ENCODE results near the gene CWC22.

DNA sequence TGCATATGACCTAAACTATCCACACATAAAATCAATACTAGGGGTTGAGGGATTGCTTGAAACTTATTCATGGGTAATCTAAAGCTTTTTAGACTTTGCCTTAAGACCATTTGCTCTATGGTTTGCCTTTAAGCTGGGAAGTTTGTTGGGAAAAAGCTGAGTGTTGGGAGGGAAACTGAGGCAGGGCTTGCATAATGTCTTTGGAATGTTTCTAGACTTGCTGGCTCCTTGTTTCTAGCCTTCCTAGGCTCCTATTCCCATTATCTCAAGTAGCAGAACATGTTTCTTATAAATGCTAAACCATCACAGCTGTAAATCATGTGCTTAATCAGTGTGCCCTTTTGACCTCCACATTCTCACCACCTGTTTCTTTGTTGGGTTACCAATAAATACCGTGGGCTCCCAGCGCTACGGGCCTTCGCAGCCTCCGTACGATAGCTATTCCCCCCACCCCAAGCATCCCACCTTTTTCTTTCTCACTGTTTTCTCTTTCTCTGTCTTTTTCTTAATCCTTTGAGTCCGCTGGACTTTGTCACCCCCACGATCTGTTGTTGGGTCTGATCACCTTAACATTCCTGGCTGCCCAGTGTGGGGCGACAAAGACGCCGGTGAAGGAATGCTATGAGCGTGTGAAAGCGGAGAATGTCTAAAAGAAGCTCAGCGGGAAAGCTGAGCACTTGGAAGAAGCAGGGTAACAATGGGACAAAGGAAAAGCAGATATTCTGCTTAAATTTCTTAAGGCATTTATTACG is 49.4 kb upstream of the CWC22 start:
- TF ChIP-seq CTCF (IDR thresholded peaks at IDR 0.05): no peak
- no peak for TF ChIP-seq POLR2AphosphoS5 (IDR thresholded peaks at IDR 0.05)
